ENCODE measurements around the gene ERF. TPM values are rescaled to one million over a fixed set of nuclear protein-coding genes. Genes with fewer than 3 reads are reported as not detected.
A peak's percentile ranks its signal among the peaks of the same experiment; 100 is the strongest.

Gene ERF
- total and polyA plus RNA-seq, 3 experiments from 2014 or later = 5.1 to 64.7 (median 58.7) TPM

DNA sequence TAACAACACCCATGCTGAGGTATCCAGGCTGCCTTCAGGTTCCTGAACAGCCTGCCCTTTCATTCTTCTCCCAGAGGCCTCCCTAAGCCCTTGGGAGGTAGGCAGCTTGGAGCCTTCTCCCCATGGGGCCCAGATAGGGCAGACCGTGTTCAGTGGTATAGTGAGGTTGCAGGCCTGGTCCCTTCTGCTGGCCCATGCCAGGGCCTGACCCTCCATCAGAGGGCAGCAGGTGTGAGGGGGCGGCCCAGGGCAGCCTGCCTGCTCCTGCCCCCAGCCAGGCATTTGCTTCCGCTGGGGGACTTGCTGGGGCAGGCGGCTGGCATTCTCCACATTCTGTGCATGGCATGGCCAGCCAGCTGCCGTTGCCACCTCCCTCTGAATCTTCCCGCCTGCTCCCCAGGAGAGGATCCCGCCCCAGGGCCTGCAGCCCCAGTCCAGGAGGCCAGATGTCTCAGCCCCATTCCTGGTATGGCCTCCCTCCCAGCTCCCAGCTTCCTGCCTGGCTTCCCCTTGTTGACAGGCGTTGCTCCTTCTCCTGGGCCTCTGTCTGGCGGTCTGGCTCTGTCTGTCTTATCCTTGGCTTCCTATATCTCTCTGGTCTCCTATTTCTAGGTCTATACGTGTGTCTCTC lies 23.0 kb upstream of the ERF start:
- Mint-ChIP-seq H3K4me3 (no peak overlapping the region), H3K36me3 (peaks cover 4 to 23% (median 6%) of the 10 kb centered on the region in 3 donors), H3K27ac (peak overlapping the region in 5 of 8 donors; percentile 60 to 98 (median 92)), H3K27me3 (peaks cover 0 to 5% of the 10 kb centered on the region in 2 donors), H3K4me1 (peaks cover 34 to 50% (median 44%) of the 10 kb centered on the region in 3 donors), H3K9me3 (no peaks in the 10 kb centered on the region)
- peaks cover 6% of the 10 kb centered on the region for H3K36me3 ChIP-seq (ENCODE audit: insufficient read depth, low read length)
- H3K4me3 ChIP-seq (ENCODE audit: low read length) = no peak overlapping the region
- DNase-seq = no peak
- CTCF ChIA-PET = interaction anchor here (1.8 to 5.9 kb wide), 5 partner anchors 7 to 143 kb away, joined by 7 to 72 read pairs (median 13); partner anchors contain the start of gene GSK3A
- POLR2A ChIA-PET = interaction anchor here (2.5 kb wide), 1 partner anchor 34 kb away, joined by 26 read pairs; the partner anchor contains the start of gene GSK3A
- H3K9me3 ChIP-seq (ENCODE audit: low read length) = no peaks in the 10 kb centered on the region
- H3K4me1 ChIP-seq (ENCODE audit: insufficient read depth, low read length) = peaks cover 50% of the 10 kb centered on the region
- H3K27me3 ChIP-seq (ENCODE audit: insufficient read depth, low read length, poor library complexity, severe bottlenecking) = no peaks in the 10 kb centered on the region
- H3K27ac ChIP-seq (ENCODE audit: low read depth, low read length) = no peak overlapping the region

GRCh38 chr19:42276821-42277220 lies 21.9 kb upstream of the ERF start:
- no peaks in the 10 kb centered on the region for H3K27me3 ChIP-seq (ENCODE audit: insufficient read depth, low read length, poor library complexity, severe bottlenecking)
- peak overlapping the region in 1 of 8 donors; percentile 44 for H3K27ac Mint-ChIP-seq
- DNase-seq = no peak
- CTCF ChIA-PET = interaction anchor here (5.9 kb wide), 1 partner anchor 32 kb away, joined by 72 read pairs; the partner anchor contains the start of gene GSK3A
- peaks cover 0 to 5% of the 10 kb centered on the region in 2 donors for H3K27me3 Mint-ChIP-seq
- peaks cover 39% of the 10 kb centered on the region for H3K4me1 ChIP-seq (ENCODE audit: insufficient read depth, low read length)
- peaks cover 34 to 50% (median 36%) of the 10 kb centered on the region in 3 donors for H3K4me1 Mint-ChIP-seq
- no peaks in the 10 kb centered on the region for H3K9me3 ChIP-seq (ENCODE audit: low read length)
- peak overlapping the region in 2 of 7 donors; percentile 34 to 56 for H3K4me3 Mint-ChIP-seq
- H3K36me3 ChIP-seq (ENCODE audit: insufficient read depth, low read length) = peaks cover 6% of the 10 kb centered on the region
- H3K4me3 ChIP-seq (ENCODE audit: low read length) = no peak overlapping the region
- POLR2A ChIA-PET = no interaction called here
- no peaks in the 10 kb centered on the region for H3K9me3 Mint-ChIP-seq
- H3K36me3 Mint-ChIP-seq = peaks cover 4 to 29% (median 6%) of the 10 kb centered on the region in 3 donors
- H3K27ac ChIP-seq (ENCODE audit: low read depth, low read length) = no peak overlapping the region

GRCh38 chr19:42276284-42276683 lies 21.4 kb upstream of the ERF start:
- peaks cover 37% of the 10 kb centered on the region for H3K4me1 ChIP-seq (ENCODE audit: insufficient read depth, low read length)
- no peaks in the 10 kb centered on the region for H3K27me3 ChIP-seq (ENCODE audit: insufficient read depth, low read length, poor library complexity, severe bottlenecking)
- H3K4me3 ChIP-seq (ENCODE audit: low read length) = no peak overlapping the region
- H3K36me3 Mint-ChIP-seq = peaks cover 4 to 33% (median 6%) of the 10 kb centered on the region in 3 donors
- CTCF ChIA-PET = interaction anchor here (5.9 kb wide), 1 partner anchor 32 kb away, joined by 72 read pairs; the partner anchor contains the start of gene GSK3A
- peaks cover 0 to 5% of the 10 kb centered on the region in 2 donors for H3K27me3 Mint-ChIP-seq
- H3K4me3 Mint-ChIP-seq = peak overlapping the region in 4 of 7 donors; percentile 1 to 67 (median 50)
- H3K9me3 ChIP-seq (ENCODE audit: low read length) = no peaks in the 10 kb centered on the region
- no peaks in the 10 kb centered on the region for H3K9me3 Mint-ChIP-seq
- no peak overlapping the region for H3K27ac ChIP-seq (ENCODE audit: low read depth, low read length)
- no peak for DNase-seq
- H3K27ac Mint-ChIP-seq = peak overlapping the region in 7 of 8 donors; percentile 36 to 91 (median 76)
- POLR2A ChIA-PET = no interaction called here
- H3K4me1 Mint-ChIP-seq = peaks cover 34 to 54% (median 36%) of the 10 kb centered on the region in 3 donors
- H3K36me3 ChIP-seq (ENCODE audit: insufficient read depth, low read length) = peaks cover 6% of the 10 kb centered on the region

- Histone ChIP-seq H3K27me3 (ENCODE audit: insufficient read depth, low read length, poor library complexity, severe bottlenecking) (no peaks in the 10 kb centered on the region), H3K4me3 (ENCODE audit: low read length) (no peak overlapping the region), H3K9me3 (ENCODE audit: low read length) (no peaks in the 10 kb centered on the region), H3K4me1 (ENCODE audit: insufficient read depth, low read length) (peaks cover 42% of the 10 kb centered on the region), H3K27ac (ENCODE audit: low read depth, low read length) (no peak overlapping the region), H3K36me3 (ENCODE audit: insufficient read depth, low read length) (peaks cover 6% of the 10 kb centered on the region)
- Mint-ChIP-seq H3K27me3 (peaks cover 0 to 7% of the 10 kb centered on the region in 2 donors), H3K36me3 (peaks cover 4 to 36% (median 6%) of the 10 kb centered on the region in 3 donors), H3K4me1 (peaks cover 39 to 62% (median 44%) of the 10 kb centered on the region in 3 donors), H3K27ac (peak overlapping the region in 5 of 8 donors; percentile 6 to 89 (median 76)), H3K9me3 (no peaks in the 10 kb centered on the region), H3K4me3 (peak overlapping the region in 1 of 7 donors; percentile 56)
- POLR2A ChIA-PET = no interaction called here
- CTCF ChIA-PET = interaction anchor here (0.6 kb wide), 1 partner anchor 167 kb away, joined by 3 read pairs; no protein-coding TSS in a partner anchor
- no peak for DNase-seq
These were observed 20.6 kb upstream of the ERF start for GRCh38 chr19:42275517-42275916.

DNA sequence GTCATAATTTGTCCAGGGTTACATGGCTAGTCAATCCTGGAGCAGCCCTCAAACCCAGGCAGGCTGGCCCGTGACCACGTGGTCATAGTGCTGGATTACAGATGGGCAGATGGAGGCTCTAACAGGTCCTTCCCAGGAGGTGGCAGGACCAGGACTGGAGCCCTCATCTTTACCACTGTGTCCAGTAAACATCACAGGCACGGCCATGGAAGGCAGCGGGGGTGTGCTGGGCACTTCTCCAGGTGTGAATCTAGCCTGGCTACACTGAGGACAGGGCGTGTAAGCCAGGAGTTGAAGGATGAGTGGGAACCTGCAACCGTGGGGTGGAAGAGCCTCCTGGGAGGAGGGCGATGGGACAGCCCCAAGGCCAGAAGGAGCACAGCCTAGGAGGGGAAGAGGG lies 20.2 kb upstream of the ERF start:
- H3K4me3 ChIP-seq (ENCODE audit: low read length) = no peak overlapping the region
- H3K4me1 ChIP-seq (ENCODE audit: insufficient read depth, low read length) = peaks cover 46% of the 10 kb centered on the region
- no peaks in the 10 kb centered on the region for H3K9me3 ChIP-seq (ENCODE audit: low read length)
- peak overlapping the region in 5 of 8 donors; percentile 4 to 76 (median 30) for H3K27ac Mint-ChIP-seq
- H3K9me3 Mint-ChIP-seq = no peaks in the 10 kb centered on the region
- DNase-seq = no peak
- peaks cover 0 to 6% of the 10 kb centered on the region in 2 donors for H3K27me3 Mint-ChIP-seq
- no peak overlapping the region for H3K27ac ChIP-seq (ENCODE audit: low read depth, low read length)
- peaks cover 6% of the 10 kb centered on the region for H3K36me3 ChIP-seq (ENCODE audit: insufficient read depth, low read length)
- no peaks in the 10 kb centered on the region for H3K27me3 ChIP-seq (ENCODE audit: insufficient read depth, low read length, poor library complexity, severe bottlenecking)
- peak overlapping the region in 2 of 7 donors; percentile 3 to 7 for H3K4me3 Mint-ChIP-seq
- peaks cover 42 to 64% (median 48%) of the 10 kb centered on the region in 3 donors for H3K4me1 Mint-ChIP-seq
- ChIA-PET CTCF (interaction anchor here (0.6 to 0.7 kb wide), 2 partner anchors 142 to 166 kb away, joined by 3 read pairs; partner anchors contain the start of gene POU2F2), POLR2A (no interaction called here)
- H3K36me3 Mint-ChIP-seq = peaks cover 4 to 36% (median 6%) of the 10 kb centered on the region in 3 donors

- Histone ChIP-seq H3K36me3 (ENCODE audit: insufficient read depth, low read length) (peaks cover 6% of the 10 kb centered on the region), H3K27ac (ENCODE audit: low read depth, low read length) (no peak overlapping the region), H3K4me3 (ENCODE audit: low read length) (no peak overlapping the region), H3K9me3 (ENCODE audit: low read length) (no peaks in the 10 kb centered on the region), H3K27me3 (ENCODE audit: insufficient read depth, low read length, poor library complexity, severe bottlenecking) (no peaks in the 10 kb centered on the region), H3K4me1 (ENCODE audit: insufficient read depth, low read length) (peaks cover 48% of the 10 kb centered on the region)
- POLR2A ChIA-PET = no interaction called here
- Mint-ChIP-seq H3K4me1 (peaks cover 43 to 64% (median 51%) of the 10 kb centered on the region in 3 donors), H3K4me3 (no peak overlapping the region), H3K27me3 (peaks cover 0 to 5% of the 10 kb centered on the region in 2 donors), H3K27ac (peak overlapping the region in 3 of 8 donors; percentile 4 to 30 (median 15)), H3K36me3 (peaks cover 4 to 36% (median 6%) of the 10 kb centered on the region in 3 donors), H3K9me3 (no peaks in the 10 kb centered on the region)
- DNase-seq = no peak
- CTCF ChIA-PET = interaction anchor here (0.7 to 0.9 kb wide), 2 partner anchors 22 to 142 kb away, joined by 3 read pairs; partner anchors contain the start of gene POU2F2
These were observed 19.2 kb upstream of the ERF start for GRCh38 chr19:42274065-42274682.

GRCh38 chr19:42273407-42274064 lies 18.6 kb upstream of the ERF start:
- H3K27ac ChIP-seq (ENCODE audit: low read depth, low read length) = no peak overlapping the region
- H3K27me3 ChIP-seq (ENCODE audit: insufficient read depth, low read length, poor library complexity, severe bottlenecking) = no peaks in the 10 kb centered on the region
- DNase-seq = no peak
- H3K9me3 Mint-ChIP-seq = no peaks in the 10 kb centered on the region
- no peaks in the 10 kb centered on the region for H3K9me3 ChIP-seq (ENCODE audit: low read length)
- no peak overlapping the region for H3K4me3 ChIP-seq (ENCODE audit: low read length)
- H3K36me3 Mint-ChIP-seq = peaks cover 4 to 36% (median 6%) of the 10 kb centered on the region in 3 donors
- peaks cover 6% of the 10 kb centered on the region for H3K36me3 ChIP-seq (ENCODE audit: insufficient read depth, low read length)
- ChIA-PET CTCF (interaction anchor here (0.9 to 1.3 kb wide), 2 partner anchors 23 to 165 kb away, joined by 3 to 5 read pairs; no protein-coding TSS in a partner anchor), POLR2A (no interaction called here)
- H3K27me3 Mint-ChIP-seq = peaks cover 0 to 5% of the 10 kb centered on the region in 2 donors
- no peak overlapping the region for H3K4me3 Mint-ChIP-seq
- H3K4me1 ChIP-seq (ENCODE audit: insufficient read depth, low read length) = peaks cover 42% of the 10 kb centered on the region
- H3K27ac Mint-ChIP-seq = no peak overlapping the region
- H3K4me1 Mint-ChIP-seq = peaks cover 37 to 57% (median 44%) of the 10 kb centered on the region in 3 donors

All from CD8-positive, alpha-beta memory T cell (primary cell).